Measurements from ENCODE around the gene TMPRSS13.

The TMPRSS13 gene

DNA sequence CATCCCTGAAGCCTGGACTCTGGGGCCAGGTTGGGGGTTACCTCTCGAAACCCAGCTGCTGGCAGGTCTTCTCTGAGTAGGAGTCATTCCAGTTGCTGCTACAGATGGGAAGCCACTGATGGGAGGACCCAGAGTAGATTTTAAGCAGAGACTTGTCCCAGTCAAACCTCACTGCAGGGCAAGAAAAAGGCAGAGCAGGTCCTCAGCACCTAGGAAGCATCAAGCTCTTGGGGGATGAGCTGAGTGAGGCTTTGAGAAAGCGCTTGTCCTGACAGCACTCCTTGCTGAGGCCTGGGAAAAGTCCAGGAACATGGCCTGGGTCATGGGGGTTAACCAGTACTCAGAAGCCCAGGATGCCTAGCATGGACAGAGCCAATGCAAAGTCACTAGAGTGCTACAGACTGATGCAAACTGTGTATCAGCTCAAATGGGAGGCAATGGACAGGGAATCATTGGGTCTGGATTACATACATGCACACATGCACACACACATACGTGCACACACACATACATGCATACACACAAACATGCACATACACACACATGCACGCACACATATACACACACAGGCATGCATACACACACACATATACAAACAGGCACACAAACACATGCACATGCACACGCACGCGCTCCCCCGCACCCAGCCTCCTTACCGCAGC lies 15.3 kb downstream of the TMPRSS13 start:
- DNase-seq (ENCODE audit: low read depth, low spot score), result no peak

DNA sequence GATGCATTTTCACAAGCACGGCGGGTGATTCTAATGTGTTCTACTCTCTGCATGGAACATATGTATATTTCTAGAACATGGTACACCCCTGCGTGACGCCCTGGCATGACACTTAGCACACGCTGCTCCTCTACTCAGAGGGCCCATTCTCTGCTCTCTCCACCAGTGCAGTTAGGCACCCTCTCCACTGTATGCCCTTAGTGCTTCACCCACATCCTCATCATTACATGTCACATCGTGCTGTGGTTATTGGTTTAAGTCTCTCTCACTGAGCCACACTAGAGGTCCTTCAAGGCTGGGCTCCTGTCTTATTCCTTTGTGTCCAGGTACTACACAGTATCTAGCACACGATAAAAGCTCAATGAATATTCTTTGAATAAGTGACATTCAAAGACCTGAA lies 16.7 kb downstream of the TMPRSS13 start:
- DNase-seq (ENCODE audit: low read depth, low spot score), result no peak

DNA sequence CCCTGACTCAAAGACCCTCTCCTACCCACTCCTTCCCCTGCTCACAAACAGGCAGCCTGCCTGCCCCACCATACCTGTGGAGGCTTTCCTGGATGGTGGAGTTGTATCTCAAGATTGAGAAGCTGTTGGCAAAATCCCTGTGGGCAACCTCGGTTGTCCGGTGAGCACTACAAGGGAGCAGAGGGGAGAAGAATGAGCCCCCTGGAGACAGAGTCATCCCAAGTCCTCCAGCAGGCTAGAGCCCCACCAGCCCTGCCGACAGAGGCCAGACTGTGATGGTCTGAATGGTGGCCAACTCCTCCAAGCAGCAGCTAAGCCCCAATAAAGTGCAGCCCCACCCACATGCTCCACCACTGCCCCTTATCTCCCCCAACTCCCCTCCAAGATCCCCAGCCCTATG lies 17.5 kb downstream of the TMPRSS13 start:
- DNase-seq (ENCODE audit: low read depth, low spot score), result no peak

DNA sequence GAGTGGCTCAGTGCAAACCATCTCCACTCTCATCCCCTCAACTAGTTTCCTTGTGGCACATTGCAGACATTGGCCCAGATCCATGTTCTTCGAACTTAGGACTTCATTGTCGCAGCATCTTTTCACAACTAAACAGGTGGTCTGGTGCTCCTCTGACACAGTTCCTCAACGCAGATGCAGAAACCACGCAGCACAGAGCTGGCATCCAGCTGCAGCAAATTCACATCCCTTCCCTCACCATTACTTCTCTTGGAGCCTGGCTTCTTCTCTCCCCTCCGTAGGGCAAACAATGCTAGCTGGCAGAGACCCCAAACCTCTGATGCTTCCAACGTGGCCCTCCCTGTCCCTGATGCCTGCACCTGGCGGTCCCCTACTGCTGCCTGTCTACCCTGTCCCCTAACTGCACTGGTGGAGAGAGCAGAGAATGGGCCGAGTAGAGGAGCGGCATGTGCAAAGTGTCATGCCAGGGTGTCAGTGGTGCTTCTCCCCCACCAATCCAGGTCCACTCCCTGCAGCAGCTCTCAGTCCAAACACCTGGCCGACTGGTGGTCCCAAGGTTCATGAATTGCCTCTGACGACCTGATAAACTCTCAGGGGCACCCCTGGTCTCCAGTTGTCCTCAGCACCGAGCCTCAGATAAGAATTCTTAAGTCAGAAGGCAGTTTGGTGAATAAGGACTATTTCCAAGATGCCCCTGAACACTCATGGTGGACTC lies 18.1 kb downstream of the TMPRSS13 start:
- no peak for DNase-seq (ENCODE audit: low read depth, low spot score)

DNA sequence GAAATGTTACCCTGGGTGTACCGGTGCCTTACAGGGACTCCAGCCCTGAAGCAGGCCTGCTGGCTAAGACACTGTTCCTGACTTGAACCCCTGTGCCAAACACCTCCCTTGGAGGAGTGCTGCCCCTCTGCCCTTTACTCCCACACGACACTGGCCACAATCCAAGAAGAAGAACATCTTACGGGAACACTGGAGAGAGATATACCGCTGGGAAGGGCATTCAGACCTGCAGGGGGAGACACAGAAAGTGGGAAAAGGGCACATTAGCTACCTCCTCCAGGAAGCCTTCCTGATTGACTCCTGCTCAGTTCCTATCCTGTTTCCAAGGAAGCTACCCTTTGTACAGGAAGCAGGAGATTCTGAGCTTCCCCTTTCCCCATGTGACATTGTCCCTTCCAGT lies 18.7 kb downstream of the TMPRSS13 start:
- DNase-seq (ENCODE audit: low read depth, low spot score), result no peak

DNA sequence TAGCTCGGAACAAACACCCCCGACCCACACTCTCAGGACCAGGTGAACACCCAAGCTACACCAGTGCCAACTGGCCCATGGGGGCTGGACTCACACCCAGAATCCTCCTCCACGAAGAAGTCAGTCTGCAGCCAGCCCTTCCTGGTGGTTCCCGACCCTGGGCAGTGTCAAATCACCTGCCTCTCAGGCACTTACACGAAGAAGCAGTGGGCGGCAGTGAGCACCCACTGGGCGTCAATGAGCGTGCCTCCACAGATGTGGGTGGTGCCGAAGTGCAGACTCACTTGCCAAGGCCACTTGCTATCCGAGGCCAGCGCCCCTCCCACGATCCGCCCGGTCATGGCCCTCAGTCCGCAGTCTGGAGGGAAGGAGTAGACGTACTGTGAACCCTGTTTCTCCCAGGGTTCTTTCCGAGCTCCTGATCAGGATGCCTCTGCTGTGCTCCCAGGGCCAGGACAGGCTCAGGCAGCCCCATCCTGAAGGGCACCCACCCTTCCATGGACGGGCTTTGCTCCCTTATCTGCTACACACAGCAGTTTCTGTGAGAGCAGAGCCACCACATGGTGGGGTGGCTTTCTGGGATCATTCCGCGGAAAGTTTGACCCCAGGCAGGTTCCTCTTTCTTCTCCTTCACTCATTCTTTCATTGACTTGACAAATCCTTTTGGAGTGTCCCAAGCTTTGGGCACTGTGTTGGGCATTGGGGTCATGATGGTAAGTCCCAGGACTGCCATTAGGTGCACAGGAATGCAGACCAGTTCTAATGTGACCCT lies 19.4 kb downstream of the TMPRSS13 start:
- DNase-seq (ENCODE audit: low read depth, low spot score), result no peak

DNA sequence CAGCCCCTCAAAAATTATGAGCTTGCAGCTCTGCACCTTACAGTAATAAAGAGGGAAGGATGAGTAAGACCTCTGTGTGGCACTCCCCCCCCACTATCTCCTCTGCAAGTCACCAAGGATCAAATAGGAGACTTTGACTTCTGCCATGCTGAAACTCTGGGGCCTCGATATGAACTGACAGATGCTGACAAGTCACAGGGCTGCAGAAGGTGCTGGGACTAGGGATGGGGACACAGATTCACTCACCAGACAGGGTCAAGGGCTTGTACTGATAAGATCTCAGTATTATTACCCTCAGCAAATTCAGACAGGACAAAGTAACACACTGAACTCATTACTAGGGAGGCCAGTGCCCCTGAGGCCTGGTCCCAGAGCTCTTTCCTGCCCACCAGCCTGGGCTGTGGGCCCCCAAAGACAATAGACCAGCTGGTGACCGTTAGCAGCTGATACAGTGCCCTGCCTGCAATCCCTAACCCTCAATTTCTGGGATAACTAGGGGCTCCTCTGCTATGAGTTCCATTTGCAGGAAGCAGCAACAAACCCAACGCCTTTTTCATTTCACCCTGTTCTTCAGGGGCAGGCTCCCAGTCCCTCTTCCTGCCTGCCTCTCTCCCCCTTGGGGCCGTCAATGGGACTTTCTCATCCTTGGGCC lies 20.1 kb downstream of the TMPRSS13 start:
- no peak for DNase-seq (ENCODE audit: low read depth, low spot score)

DNA sequence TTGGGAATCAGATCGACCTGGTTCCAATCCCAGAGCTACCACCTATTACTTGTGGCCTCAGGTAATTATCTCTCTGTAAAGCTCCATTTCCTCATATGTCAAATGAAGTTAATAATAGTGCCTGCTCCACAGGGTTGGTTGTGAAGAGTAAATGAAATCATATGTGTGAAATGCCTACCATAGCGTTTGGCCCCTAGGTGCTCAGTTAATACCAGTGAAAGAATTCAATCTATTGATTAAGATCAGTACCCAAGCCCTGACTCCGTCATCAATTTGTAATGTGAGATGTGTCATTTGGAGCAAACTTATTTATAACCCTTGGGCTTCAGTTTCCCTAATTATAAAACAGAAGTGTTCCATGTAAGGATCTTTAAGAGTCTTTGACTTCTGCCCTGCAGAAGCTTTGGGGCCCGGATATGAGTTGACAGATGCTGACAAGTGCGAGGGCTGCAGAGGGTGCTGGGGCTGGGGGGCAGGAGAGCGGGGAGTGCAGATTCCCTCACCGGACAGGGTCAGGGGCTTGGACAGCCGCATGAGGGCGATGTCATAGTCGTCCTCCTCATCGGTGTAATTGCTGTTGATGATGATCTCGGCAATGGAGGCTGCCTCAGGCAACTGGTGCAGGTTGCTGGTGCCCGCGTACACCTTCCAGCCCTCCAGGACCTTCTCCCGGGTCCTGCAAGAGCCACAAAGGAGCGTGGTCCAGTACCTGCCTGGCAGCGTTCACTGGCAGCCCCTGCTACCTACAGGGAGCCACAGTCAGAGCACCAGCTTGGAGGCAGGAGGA lies 20.9 kb downstream of the TMPRSS13 start:
- no peak for DNase-seq (ENCODE audit: low read depth, low spot score)

DNA sequence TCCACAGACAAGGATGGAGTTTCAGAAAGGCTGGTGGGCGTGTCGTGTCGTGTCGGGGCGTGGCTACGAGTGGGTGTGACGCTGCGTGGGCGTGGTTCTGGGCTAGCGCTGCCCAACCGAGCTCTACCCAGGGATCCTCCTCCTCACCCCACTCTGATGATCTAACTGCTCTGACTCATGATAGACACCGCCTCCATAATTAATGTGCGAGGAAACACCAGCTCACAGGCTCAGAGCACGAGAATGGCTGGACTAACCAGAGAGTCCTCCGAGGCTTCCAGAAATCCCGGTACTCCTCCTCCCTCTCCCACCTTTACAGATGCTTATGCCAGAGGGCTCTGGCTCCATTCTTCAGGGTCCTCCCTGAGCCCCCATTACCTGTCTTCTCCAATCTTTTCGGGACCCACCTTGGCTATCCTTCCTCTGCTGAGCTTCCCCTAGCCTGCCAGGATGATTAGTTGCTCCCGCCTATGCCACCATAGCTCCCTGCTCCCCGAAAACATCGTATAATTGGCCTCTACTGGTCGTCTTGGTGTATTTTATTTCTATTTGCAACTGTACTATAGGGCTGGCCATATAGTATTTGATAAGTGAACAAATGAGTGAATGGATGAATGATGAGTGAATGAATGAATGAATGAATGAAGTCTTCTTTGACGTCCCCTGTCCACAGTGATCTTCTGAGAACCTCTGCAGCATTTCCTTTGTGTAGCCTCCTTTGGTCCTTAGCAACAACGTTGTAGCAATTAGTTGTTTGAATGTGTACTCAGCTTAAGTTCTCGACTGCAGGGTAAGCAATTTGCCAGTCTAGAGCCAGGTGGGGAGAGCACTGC lies 21.7 kb downstream of the TMPRSS13 start:
- peak; percentile 47 for DNase-seq (ENCODE audit: low read depth, low spot score)

DNA sequence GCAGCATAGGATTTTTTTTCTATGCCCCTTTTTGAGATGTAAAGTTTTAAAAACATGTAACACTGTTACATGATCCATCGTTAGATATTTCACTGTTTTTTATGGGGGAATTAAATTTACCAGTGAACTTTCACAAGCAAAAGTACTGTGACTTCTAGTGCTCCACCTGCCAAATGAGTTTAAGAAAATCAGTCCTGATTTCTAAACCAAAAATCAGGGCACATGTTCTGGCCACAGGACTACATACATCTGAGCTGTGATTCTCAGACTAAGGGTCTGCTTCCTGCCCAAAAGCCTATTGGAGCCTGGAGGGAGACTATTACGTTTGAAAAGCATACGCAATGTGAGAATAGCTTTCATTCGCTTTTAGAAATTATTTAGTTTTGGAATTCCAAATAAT lies 22.5 kb downstream of the TMPRSS13 start:
- DNase-seq (ENCODE audit: low read depth, low spot score), result no peak

DNA sequence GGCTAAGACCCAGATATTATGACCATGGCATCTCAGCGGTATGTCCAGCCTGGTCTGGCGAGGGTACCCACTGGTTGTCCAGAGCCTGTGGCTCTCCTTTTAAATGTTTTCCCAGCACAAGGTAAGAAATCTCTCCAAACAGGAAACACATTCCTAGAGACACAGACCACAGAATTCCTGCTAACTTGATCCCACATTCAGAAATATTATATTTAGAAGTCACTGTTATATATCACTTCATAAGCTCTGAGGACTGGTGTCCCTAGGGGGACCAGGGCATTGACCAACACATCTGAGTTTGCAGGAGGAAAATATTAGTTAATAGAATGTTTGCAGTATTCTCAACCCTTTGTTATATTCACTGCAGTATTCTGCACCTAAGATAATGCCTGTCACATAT lies 23.1 kb downstream of the TMPRSS13 start:
- DNase-seq (ENCODE audit: low read depth, low spot score), result no peak

DNA sequence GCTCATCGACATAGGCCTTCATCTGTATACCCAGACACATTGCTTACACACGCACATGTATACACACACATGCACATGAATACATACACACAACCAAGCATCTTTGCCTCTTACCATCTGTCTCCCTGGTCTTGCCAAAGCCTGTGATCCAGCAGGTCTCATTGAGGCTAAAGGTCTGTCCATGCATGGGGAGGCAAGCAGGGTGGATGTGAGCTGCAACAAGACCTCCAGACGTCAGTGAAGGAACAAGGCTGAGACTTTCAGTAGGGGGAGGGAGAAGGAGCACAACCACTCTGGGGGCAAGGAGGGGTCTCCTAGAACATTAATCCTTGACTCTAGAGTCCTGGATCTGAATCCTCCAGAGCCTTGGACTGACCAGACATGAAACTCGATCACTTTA lies 23.7 kb downstream of the TMPRSS13 start:
- DNase-seq (ENCODE audit: low read depth, low spot score), result no peak

DNA sequence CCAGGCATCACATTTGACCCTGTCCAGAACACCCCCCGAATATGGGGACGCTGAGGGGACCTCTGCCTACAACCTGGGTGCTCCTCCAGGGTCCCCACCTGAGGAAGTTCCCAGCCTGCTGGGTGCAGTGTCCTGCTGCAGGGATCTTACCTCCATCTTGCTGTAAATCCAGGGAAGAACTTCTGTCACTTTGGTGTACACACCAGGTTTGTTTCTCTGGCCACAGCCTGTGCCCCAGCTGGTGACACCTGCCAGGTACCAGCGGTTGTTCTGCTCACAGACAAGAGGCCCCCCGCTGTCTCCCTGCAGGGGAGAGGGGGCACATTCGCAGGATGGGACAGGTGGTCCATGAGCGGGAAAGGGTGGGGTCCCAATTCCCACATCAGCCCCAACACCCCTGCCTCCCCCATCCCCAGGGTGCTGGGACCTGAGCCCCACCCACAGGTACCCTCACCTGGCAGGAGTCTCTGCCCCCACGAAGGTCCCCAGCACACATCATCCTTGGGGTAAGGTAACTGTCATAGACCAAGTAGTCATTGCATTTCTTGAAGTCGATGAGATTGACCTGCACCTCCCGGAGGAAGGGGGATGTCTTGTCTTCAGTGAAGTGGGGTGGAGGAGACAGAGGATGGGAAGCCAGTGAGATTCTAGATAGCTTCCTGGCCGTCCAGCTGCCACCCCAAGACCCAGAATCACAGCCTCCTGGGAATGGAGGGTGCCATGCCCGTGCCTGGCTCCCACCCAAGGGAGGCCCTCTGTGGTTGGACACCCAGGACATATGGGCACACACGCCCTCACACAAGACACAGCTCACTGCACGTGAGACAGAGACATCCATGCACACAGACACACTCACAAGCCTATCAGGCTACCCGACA lies 25.5 kb downstream of the TMPRSS13 start:
- no peak for DNase-seq (ENCODE audit: low read depth, low spot score)

DNA sequence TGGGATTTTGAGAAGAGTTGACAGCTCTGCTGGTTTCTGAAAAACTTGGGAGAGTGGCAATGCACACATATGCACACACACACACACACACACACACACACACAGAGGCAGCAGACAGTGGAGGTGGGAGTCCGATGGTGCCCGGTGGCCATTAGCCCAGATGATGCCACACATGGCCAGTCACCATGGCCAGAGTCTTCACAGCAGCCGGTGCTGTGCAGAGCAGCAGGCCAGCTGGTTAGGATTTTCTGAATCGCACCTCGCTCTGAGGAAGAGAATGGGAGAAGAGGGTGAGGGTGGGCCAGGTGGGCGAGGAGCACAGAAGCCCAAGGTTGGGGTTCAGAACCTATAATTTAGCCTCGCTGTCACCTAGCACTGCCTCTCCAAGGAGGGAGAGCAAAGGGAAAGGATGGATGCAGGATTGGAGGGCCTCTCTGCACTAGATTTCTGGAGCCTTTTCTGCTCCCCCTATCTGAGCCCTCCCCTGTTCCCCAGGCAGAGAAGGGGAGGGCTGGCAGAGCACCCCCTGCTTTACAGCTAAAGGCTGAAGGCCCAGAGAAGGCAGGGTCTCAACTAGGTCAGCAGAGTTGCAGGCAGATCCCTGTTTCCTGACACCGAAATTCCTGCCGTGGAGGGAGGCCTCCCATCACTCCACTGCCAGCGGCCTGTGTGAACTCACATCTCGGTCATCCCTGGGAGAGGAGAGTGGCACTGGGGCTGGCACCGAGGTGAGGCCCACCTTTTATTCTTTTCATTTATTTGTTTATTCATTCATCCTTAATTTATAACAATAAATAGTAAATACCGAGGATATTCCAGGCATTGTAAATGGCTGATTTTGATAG lies 27.0 kb downstream of the TMPRSS13 start:
- no peak for DNase-seq (ENCODE audit: low read depth, low spot score)

DNA sequence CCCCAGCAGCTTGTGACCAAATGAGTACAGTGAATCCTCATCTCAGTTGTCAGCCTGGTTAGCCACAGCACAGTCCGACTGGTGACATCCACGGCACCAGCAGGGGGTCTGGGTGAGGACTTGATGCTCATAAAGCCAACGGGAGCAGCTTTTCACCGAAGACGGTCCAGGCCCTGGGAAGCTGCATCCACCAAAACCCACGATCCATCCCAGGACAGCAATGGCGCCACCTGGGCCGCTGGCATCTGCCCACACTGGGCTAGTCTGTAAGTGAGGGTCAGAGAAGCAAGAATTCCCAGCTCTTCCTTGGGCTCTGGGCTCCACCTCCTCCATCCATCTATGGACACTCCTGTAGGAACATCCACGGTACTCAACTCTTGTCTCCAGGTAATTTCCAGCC lies 27.6 kb downstream of the TMPRSS13 start:
- no peak for DNase-seq (ENCODE audit: low read depth, low spot score)

DNA sequence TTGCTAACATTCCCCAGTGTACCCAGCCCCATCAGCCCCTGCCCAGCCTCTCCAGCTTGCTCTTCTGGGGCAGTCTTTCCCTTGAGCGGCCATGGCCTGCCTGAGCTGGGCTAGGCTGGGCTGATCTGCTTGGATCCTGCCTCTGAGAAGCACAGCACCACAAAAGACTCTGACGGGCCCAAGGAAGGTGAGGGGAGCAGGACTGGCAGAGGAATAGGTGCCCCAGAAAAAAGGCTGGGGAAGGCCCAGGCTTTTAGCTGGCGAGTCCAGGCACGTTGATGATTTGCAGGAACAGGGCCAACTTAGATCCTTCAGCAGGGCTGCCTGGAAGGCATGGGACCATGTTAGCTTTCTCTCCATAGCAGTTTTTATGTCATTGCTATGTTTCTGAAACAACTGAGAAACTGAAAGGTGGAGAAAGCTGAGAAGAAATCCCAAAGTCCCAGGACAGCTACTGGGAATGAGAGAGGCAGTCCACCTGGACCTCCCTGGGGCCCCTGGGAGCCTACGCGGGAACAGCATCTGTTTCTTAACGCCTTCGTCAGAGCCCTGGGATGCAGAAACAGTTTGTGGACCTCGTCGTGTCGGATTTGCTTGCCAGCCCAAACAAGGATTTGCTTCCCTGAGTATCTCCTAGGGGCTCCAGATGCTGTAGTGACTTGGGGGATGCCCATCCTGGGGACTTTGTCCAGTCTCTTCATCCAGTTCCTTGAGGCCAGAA lies 28.3 kb downstream of the TMPRSS13 start:
- no peak for DNase-seq (ENCODE audit: low read depth, low spot score)

DNA sequence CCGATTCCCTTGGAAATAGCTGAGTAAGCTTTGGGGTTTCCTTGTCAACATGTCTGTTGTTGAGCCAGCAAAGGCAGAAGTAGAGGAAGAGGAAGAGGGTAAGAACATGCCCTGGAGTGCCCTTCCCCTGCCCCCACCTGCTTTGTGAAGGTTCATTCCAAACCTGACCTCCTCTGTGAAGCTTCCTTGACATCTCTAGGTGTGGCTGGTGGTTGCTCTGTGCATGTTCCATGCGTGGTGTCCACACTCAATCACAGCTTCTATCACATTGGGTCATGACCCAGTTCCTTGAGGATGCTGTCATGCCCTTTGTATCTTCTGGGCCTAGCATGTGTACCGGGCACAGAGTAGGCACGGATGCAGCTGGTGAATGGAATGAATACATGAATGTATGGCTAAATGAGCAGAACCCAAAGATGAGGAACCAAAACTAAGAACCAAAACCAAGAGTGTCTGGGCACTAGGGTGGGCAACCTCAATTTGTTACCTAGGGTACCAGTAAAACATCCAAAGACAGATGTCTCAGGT lies 29.0 kb downstream of the TMPRSS13 start:
- DNase-seq (ENCODE audit: low read depth, low spot score), result no peak

DNA sequence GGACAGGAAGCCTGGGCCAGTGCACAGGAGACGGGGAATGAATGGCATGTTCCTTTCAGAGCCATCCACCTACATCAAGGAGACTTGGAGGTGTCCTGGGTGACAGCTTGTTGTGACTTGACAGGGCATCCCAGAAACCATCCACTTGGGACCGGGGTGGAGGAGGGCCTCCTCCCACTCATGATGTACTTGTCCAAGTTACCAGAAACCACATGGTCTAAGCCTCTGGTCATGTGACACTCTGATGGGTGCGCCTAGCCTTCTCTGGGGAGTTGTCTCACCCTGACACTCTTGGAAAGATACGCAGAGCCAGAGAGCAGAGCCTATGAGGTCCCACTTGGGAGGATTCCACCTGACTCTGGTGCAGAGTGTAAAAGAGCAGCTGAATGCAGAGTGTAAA lies 31.1 kb downstream of the TMPRSS13 start:
- no peak for DNase-seq (ENCODE audit: low read depth, low spot score)
